Neural crest cell (in vitro differentiated cells): ENCODE measurements around the gene BAZ2B. TPM values are rescaled to one million over a fixed set of nuclear protein-coding genes. Genes with fewer than 3 reads are reported as not detected.
A peak's percentile ranks its signal among the peaks of the same experiment; 100 is the strongest.

Experiments used
- DNase-seq: peaks from one replicate; pipeline ENCODE4 v3.0.0; 2021; ENCODE audit warnings: low read depth, mixed read lengths, low spot score
- H3K27ac Mint-ChIP-seq: one replicate; pipeline ENCODE4 v1.8.0; 2021; ENCODE audit warnings: mild to moderate bottlenecking, mixed read lengths; ENCODE audit not compliant: unreplicated experiment
- H3K27me3 Mint-ChIP-seq: 2 replicates; pipeline ENCODE4 v1.8.0; 2021; ENCODE audit warnings: low read depth, mild to moderate bottlenecking, mixed read lengths
- H3K36me3 Mint-ChIP-seq: 2 replicates; pipeline ENCODE4 v1.8.0; 2021; ENCODE audit warnings: low read depth, mild to moderate bottlenecking, mixed read lengths
- H3K4me1 Mint-ChIP-seq: 2 replicates; pipeline ENCODE4 v1.8.0; 2021; ENCODE audit warnings: mixed read lengths
- H3K4me3 Mint-ChIP-seq: one replicate; pipeline ENCODE4 v1.8.0; 2021; ENCODE audit warnings: mild to moderate bottlenecking, mixed read lengths
- H3K9me3 Mint-ChIP-seq: 2 replicates; pipeline ENCODE4 v1.8.0; 2021; ENCODE audit warnings: mixed read lengths
- total RNA-seq: library from RNA; stranded (reverse); gene quantifications from 2 replicates; pipeline ENCODE4 v1.2.1, GENCODE V29; 2021
- TF ChIP-seq, protein P1 (sequence below): fragments of 200-600 bp; sonication (generic); conservative IDR thresholded peaks from 2 replicates; pipeline ENCODE4 v1.5.0; 2021; ENCODE audit warnings: antibody characterized with exemption, mild to moderate bottlenecking

Gene BAZ2B
- total RNA-seq, 1 donor from 2014 or later, result 65.9 TPM

DNA sequence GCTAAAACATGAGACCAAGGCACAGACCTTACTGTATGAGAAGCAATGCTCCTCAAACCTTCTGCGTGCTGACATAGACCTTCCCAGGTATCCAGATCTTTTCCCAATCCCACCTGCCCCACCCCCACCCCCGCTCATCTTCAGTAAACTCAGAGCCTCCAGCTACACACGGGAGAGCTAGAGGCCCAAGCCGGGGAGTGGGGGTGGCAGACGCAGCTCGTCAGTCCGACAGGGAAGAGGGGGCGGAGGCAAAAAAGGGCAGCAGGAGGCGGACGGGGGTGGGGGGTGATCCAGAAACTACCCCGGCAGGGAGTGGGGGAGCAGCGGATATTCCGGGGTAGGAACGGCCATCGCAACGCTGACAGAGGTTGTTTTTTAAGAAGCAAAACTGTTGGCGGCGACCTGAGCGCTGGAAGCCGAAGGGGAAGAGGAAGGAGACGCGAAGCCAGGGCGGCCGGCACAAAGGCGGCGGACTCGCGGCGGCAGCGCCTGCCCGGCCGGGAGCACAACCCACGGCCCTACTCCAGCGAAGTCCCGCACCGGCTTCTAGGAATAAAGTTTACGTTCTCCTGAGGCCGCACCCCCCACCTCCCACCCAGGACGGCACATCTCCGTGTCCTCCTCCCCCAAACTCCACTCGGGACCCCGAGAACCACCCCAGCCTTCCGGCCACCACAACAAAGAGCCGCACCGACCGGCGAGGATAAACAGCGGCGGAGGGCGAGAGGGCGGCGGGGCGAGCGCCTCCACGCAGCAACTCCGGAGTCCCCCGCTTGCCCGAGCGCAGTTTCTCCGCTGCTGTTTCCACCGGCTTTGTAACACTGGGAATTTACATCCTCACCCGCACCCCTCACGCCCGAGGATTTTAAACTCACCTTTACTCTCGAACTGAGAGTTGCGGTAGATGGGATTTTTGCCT is 722 bp downstream of the BAZ2B start:
- Mint-ChIP-seq H3K4me3 (peak overlapping the region; percentile 90), H3K36me3 (no peaks in the 10 kb centered on the region), H3K27ac (peak overlapping the region; percentile 99), H3K27me3 (peaks cover 2% of the 10 kb centered on the region), H3K9me3 (no peaks in the 10 kb centered on the region), H3K4me1 (peaks cover 44% of the 10 kb centered on the region)
- peak; percentile 70 for DNase-seq
- TF ChIP-seq, protein P1, sequence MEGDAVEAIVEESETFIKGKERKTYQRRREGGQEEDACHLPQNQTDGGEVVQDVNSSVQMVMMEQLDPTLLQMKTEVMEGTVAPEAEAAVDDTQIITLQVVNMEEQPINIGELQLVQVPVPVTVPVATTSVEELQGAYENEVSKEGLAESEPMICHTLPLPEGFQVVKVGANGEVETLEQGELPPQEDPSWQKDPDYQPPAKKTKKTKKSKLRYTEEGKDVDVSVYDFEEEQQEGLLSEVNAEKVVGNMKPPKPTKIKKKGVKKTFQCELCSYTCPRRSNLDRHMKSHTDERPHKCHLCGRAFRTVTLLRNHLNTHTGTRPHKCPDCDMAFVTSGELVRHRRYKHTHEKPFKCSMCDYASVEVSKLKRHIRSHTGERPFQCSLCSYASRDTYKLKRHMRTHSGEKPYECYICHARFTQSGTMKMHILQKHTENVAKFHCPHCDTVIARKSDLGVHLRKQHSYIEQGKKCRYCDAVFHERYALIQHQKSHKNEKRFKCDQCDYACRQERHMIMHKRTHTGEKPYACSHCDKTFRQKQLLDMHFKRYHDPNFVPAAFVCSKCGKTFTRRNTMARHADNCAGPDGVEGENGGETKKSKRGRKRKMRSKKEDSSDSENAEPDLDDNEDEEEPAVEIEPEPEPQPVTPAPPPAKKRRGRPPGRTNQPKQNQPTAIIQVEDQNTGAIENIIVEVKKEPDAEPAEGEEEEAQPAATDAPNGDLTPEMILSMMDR, result no peak

- no peaks in the 10 kb centered on the region for H3K36me3 Mint-ChIP-seq
- H3K4me1 Mint-ChIP-seq, result peaks cover 51% of the 10 kb centered on the region
- H3K4me3 Mint-ChIP-seq, result peak overlapping the region; percentile 90
- no peak for DNase-seq
- no peaks in the 10 kb centered on the region for H3K9me3 Mint-ChIP-seq
- peak overlapping the region; percentile 99 for H3K27ac Mint-ChIP-seq
- TF ChIP-seq, protein P1, result no peak
- H3K27me3 Mint-ChIP-seq, result peaks cover 2% of the 10 kb centered on the region
Observed at GRCh38 chr2:159614534-159615366, 1.6 kb downstream of the BAZ2B start.

DNA sequence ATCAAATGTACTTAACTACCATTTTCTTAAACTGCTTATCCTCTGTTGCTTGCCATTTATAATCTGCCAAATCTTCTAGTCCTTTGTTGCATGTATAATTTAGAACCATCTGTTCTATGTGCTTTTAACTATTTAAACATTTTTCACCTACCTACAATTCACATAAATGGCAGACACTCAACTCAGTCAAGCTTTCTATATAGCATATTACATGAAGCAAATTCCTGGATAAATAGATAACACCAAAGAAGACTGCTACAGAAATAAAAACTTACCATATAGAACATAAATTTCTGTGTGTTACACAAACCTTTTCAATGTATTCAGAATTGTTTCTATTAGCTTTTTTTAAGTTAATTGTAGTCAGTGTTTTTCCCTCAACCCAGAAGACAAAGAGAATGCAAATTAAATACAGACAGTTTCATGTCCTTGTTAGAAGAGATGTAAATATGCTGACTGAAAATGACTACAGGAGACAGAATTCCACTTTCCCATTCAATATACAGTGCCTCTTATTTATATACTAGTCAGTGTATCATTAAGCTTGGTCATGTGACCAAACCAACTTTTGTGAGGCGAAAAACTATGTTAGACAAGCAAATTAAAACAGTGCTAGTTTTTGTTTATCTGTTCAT is 2.6 kb downstream of the BAZ2B start:
- peak overlapping the region; percentile 90 for H3K4me3 Mint-ChIP-seq
- no peak for DNase-seq
- H3K9me3 Mint-ChIP-seq, result no peaks in the 10 kb centered on the region
- TF ChIP-seq, protein P1, result no peak
- H3K27me3 Mint-ChIP-seq, result peaks cover 2% of the 10 kb centered on the region
- peaks cover 51% of the 10 kb centered on the region for H3K4me1 Mint-ChIP-seq
- no peaks in the 10 kb centered on the region for H3K36me3 Mint-ChIP-seq
- H3K27ac Mint-ChIP-seq, result peak overlapping the region; percentile 72

DNA sequence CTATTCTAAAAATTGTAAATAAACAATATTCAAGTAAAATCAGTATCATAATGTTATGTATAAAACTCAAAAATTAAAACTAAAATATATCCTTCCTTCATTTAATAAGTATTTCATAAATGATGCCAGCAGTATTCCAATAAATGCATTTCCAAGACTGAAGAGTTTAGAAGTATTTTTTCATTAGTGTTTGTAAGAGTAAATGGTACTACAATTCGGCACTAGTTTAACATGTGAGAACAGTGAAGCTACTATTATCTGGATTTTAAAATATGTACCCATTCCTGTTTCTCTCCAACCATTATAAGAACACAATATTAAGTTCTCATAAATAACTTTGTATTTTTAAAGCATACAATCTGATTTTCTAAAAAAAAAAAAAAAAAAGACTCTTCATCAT is 3.3 kb downstream of the BAZ2B start:
- Mint-ChIP-seq H3K27ac (no peak overlapping the region), H3K27me3 (peaks cover 2% of the 10 kb centered on the region), H3K9me3 (no peaks in the 10 kb centered on the region), H3K36me3 (no peaks in the 10 kb centered on the region), H3K4me3 (peak overlapping the region; percentile 90), H3K4me1 (peaks cover 49% of the 10 kb centered on the region)
- DNase-seq, result no peak
- TF ChIP-seq, protein P1, result no peak

DNA sequence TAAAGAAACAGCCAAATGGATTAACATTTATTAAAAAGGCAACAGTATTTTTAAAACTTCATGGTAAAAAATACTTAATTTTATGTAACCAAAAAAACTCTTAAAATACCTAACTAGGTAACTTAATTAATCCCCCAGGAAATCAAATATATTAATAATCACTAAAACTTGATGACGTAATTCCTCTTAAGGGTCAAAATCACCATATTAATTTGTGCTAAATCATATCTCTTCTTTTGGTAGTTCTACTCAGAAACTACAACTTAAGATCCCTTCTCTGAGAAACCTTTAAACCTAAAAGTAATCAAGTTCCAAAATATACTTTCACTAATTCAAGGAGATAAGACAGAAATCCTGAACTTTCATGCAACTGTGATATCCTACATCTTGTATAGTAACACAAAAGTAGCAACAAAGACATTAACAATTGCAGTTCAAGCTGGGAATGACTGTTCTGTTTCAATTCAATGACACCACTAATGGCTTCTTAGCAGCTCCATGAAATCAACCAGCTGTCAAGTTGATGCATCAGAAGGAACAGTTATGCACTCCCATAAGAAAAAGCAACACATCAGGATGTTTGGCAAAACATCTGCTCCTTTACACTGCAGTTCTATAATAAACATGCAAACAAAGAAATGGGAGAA is 4.0 kb downstream of the BAZ2B start:
- peaks cover 42% of the 10 kb centered on the region for H3K4me1 Mint-ChIP-seq
- no peaks in the 10 kb centered on the region for H3K9me3 Mint-ChIP-seq
- H3K36me3 Mint-ChIP-seq, result no peaks in the 10 kb centered on the region
- no peak for DNase-seq
- peaks cover 2% of the 10 kb centered on the region for H3K27me3 Mint-ChIP-seq
- no peak overlapping the region for H3K27ac Mint-ChIP-seq
- TF ChIP-seq, protein P1, result no peak
- peak overlapping the region; percentile 82 for H3K4me3 Mint-ChIP-seq
